GM18502 (cell line): Measurements from ENCODE around the gene GGA1.

Experiments
- ATAC-seq: cut with Tn5 transposase; IDR thresholded peaks from one replicate; pipeline ENCODE4 v1.9.1; 2021; ENCODE audit warnings: mild to moderate bottlenecking; ENCODE audit not compliant: unreplicated experiment, poor library complexity

GGA1 gene

GRCh38 chr22:37664249-37665101 lies 55.8 kb downstream of the GGA1 start:
- no peak for ATAC-seq

- no peak for ATAC-seq
Observed at GRCh38 chr22:37665487-37665886, 56.9 kb downstream of the GGA1 start.

GRCh38 chr22:37669586-37669985 lies 61.0 kb downstream of the GGA1 start:
- no peak for ATAC-seq

GRCh38 chr22:37672206-37672919 lies 63.7 kb downstream of the GGA1 start:
- ATAC-seq, result no peak

GRCh38 chr22:37672920-37673455 lies 64.4 kb downstream of the GGA1 start:
- no peak for ATAC-seq

GRCh38 chr22:37674248-37674647 lies 65.6 kb downstream of the GGA1 start:
- ATAC-seq, result no peak

- ATAC-seq, result peak; percentile 52
Observed at GRCh38 chr22:37674951-37675929, 66.6 kb downstream of the GGA1 start, which contains the start of gene LGALS1. Gene LGALS1 (plus strand): TSS chr22:37675636. CDS start chr22:37675703, 67 bp downstream.

GRCh38 chr22:37675930-37676735 lies 67.5 kb downstream of the GGA1 start:
- ATAC-seq, result no peak

GRCh38 chr22:37676736-37677492 lies 68.3 kb downstream of the GGA1 start:
- ATAC-seq, result peak; percentile 47

- peak; percentile 2 for ATAC-seq
Observed at GRCh38 chr22:37677493-37677974, 68.9 kb downstream of the GGA1 start.

GRCh38 chr22:37678372-37678771 lies 69.7 kb downstream of the GGA1 start:
- ATAC-seq, result no peak

GRCh38 chr22:37679670-37680069 lies 71.0 kb downstream of the GGA1 start:
- no peak for ATAC-seq

- no peak for ATAC-seq
Observed at GRCh38 chr22:37680191-37680851, 71.7 kb downstream of the GGA1 start.

GRCh38 chr22:37681001-37681424 lies 72.4 kb downstream of the GGA1 start:
- ATAC-seq, result no peak

- no peak for ATAC-seq
Observed at GRCh38 chr22:37681556-37682049, 73.0 kb downstream of the GGA1 start.
